SU-DHL-6 (cell line): Measurements from ENCODE around the gene RNU2-1.
"Not testable (repeated sequence)": the region's sequence is repeated elsewhere in the genome, so short reads cannot be mapped to it uniquely, and the experiment has no call there.

Experiments used
- H2AFZ ChIP-seq: fragments of 200-600 bp; sonication (generic); 2 replicates; pipeline ENCODE4 v1.6.1; 2014; ENCODE audit warnings: low read depth, mild to moderate bottlenecking, moderate library complexity, mixed read lengths, antibody characterized with exemption, low read length; ENCODE audit not compliant: severe bottlenecking
- H3F3A ChIP-seq: fragments of 200-600 bp; shearing (Covaris generic); 2 replicates; pipeline ENCODE4 v1.6.0; 2016; ENCODE audit warnings: antibody characterized with exemption, mild to moderate bottlenecking; ENCODE audit not compliant: insufficient read depth
- H3K27ac ChIP-seq: fragments of 200-600 bp; sonication (generic); 2 replicates; pipeline ENCODE4 v1.5.1; 2016; ENCODE audit warnings: low read depth, mild to moderate bottlenecking, low read length, moderate library complexity, mixed read lengths
- H3K27me3 ChIP-seq: fragments of 200-600 bp; sonication (generic), shearing (Covaris generic); 2 replicates; pipeline ENCODE4 v1.6.0; 2014; ENCODE audit warnings: mild to moderate bottlenecking, low read length
- H3K36me3 ChIP-seq: fragments of 200-600 bp; sonication (generic); 2 replicates; pipeline ENCODE4 v1.6.1; 2014; ENCODE audit warnings: mild to moderate bottlenecking, low read length, mixed read lengths
- H3K4me2 ChIP-seq: fragments of 300-600, 200-600 bp; shearing (Covaris generic), sonication (generic); 2 replicates; pipeline ENCODE4 v1.6.0; 2014; ENCODE audit warnings: low read length, low read depth, mild to moderate bottlenecking; ENCODE audit not compliant: poor library complexity, severe bottlenecking
- H3K4me3 ChIP-seq: fragments of 200-600 bp; sonication (generic); 2 replicates; pipeline ENCODE4 v1.5.1; 2014; ENCODE audit warnings: antibody characterized with exemption, low read length, mild to moderate bottlenecking, mixed read lengths; ENCODE audit not compliant: insufficient read depth, poor library complexity, severe bottlenecking
- H3K79me2 ChIP-seq: fragments of 200-600 bp; sonication (generic); 2 replicates; pipeline ENCODE4 v1.6.1; 2014; ENCODE audit warnings: mild to moderate bottlenecking, low read length, moderate library complexity; ENCODE audit not compliant: insufficient read depth
- H3K9ac ChIP-seq: fragments of 200-600 bp; sonication (generic); 2 replicates; pipeline ENCODE4 v1.7.0; 2014; ENCODE audit warnings: mild to moderate bottlenecking, low read length
- H3K9me2 ChIP-seq: fragments of 200-600 bp; sonication (generic); replicated peaks from 2 replicates; pipeline ENCODE4 v1.6.1; 2014; ENCODE audit warnings: low read length; ENCODE audit not compliant: insufficient read depth
- H3K9me3 ChIP-seq: fragments of 200-600 bp; sonication (generic); 2 replicates; pipeline ENCODE4 v1.6.1; 2014; ENCODE audit warnings: low read length, mixed read lengths; ENCODE audit not compliant: insufficient read depth
- H4K20me1 ChIP-seq: fragments of 200-600 bp; sonication (generic); 2 replicates; pipeline ENCODE4 v1.6.1; 2014; ENCODE audit warnings: low read depth, mild to moderate bottlenecking, antibody characterized with exemption, low read length, moderate library complexity, mixed read lengths
- EZH2phosphoT487 ChIP-seq: fragments of 200-600 bp; sonication (generic), shearing (Covaris generic); conservative IDR thresholded peaks from 2 replicates; pipeline ENCODE4 v1.6.1; 2018; ENCODE audit warnings: mild to moderate bottlenecking, antibody characterized with exemption, low read length, moderate library complexity, mixed read lengths
- TF ChIP-seq, protein P1 (sequence below): fragments of 200-600 bp; sonication (generic); IDR thresholded peaks from one replicate; pipeline ENCODE4 v1.5.1; 2017; ENCODE audit warnings: antibody characterized with exemption, mild to moderate bottlenecking, low read length, moderate library complexity; ENCODE audit not compliant: insufficient read depth, poor library complexity, severe bottlenecking

The RNU2-1 gene

DNA sequence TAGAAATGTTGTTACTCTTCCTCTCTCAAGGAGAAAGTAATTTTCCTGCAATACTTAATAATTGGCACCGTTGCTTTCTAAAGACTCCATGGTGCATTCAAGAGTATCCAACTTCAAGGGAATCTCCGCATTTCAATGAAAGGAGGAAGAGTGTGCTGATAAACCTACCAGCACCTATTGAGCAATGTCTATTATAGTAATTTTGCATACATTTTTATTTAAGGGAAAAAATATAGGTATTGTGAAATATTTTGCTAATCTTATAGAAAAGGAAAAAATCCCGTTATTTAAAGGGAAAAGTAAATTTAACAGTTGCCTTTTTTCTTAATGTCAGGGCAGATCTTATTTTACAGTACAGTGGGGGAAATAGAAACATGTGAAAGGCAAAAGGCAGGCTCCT lies 23.2 kb downstream of the RNU2-1 start:
- H3K27ac ChIP-seq = peak overlapping the region; percentile 65
- H3K4me2 ChIP-seq = peak overlapping the region; percentile 91
- peak overlapping the region; percentile 71 for H3K9ac ChIP-seq
- peak overlapping the region; percentile 86 for H2AFZ ChIP-seq
- peaks cover 12% of the 10 kb centered on the region for H3F3A ChIP-seq
- H3K9me3 ChIP-seq = no peaks in the 10 kb centered on the region
- H3K27me3 ChIP-seq = no peaks in the 10 kb centered on the region
- H4K20me1 ChIP-seq = no peaks in the 10 kb centered on the region
- TF ChIP-seq EZH2phosphoT487 = no peak
- TF ChIP-seq, protein P1, sequence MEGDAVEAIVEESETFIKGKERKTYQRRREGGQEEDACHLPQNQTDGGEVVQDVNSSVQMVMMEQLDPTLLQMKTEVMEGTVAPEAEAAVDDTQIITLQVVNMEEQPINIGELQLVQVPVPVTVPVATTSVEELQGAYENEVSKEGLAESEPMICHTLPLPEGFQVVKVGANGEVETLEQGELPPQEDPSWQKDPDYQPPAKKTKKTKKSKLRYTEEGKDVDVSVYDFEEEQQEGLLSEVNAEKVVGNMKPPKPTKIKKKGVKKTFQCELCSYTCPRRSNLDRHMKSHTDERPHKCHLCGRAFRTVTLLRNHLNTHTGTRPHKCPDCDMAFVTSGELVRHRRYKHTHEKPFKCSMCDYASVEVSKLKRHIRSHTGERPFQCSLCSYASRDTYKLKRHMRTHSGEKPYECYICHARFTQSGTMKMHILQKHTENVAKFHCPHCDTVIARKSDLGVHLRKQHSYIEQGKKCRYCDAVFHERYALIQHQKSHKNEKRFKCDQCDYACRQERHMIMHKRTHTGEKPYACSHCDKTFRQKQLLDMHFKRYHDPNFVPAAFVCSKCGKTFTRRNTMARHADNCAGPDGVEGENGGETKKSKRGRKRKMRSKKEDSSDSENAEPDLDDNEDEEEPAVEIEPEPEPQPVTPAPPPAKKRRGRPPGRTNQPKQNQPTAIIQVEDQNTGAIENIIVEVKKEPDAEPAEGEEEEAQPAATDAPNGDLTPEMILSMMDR = no peak
- H3K4me3 ChIP-seq = peak overlapping the region; percentile 87
- H3K36me3 ChIP-seq = no peaks in the 10 kb centered on the region
- no peaks in the 10 kb centered on the region for H3K79me2 ChIP-seq
- H3K9me2 ChIP-seq = no peaks in the 10 kb centered on the region

GRCh38 chr17:43203013-43203412 lies 30.8 kb downstream of the RNU2-1 start:
- not testable (repeated sequence) for H2AFZ ChIP-seq, H3K9me3 ChIP-seq, H4K20me1 ChIP-seq, H3K27me3 ChIP-seq, H3K4me3 ChIP-seq, H3K27ac ChIP-seq, H3K79me2 ChIP-seq, H3K4me2 ChIP-seq, H3K9me2 ChIP-seq, H3K9ac ChIP-seq, H3K36me3 ChIP-seq, H3F3A ChIP-seq

DNA sequence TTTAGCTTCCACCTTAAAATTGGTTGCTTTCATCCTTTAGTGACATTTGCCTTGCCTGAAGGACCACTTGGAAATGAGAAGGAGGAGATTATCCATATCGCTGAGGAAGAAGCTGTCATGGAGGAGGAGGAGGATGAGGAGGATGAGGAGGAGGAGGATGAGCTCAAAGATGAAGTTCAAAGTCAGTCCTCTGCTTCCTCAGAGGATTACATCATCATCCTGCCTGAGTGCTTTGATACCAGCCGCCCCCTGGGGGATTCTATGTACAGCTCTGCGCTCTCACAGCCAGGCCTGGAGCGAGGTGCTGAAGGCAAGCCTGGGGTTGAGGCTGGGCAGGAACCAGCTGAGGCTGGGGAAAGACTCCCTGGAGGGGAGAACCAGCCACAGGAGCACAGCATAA lies 33.6 kb downstream of the RNU2-1 start:
- Histone ChIP-seq H3K9me2 (no peaks in the 10 kb centered on the region), H3K9me3 (no peaks in the 10 kb centered on the region), H3K79me2 (no peaks in the 10 kb centered on the region), H4K20me1 (no peaks in the 10 kb centered on the region), H3K27me3 (no peaks in the 10 kb centered on the region), H3K27ac (no peak overlapping the region), H2AFZ (no peak overlapping the region), H3K9ac (no peak overlapping the region), H3F3A (no peaks in the 10 kb centered on the region; the same call in 1 of the 2 replicates), H3K4me3 (no peak overlapping the region), H3K36me3 (peaks cover 4% of the 10 kb centered on the region; the same call in 1 of the 2 replicates), H3K4me2 (no peak overlapping the region)
- TF ChIP-seq EZH2phosphoT487 = no peak
- TF ChIP-seq, protein P1 = no peak

DNA sequence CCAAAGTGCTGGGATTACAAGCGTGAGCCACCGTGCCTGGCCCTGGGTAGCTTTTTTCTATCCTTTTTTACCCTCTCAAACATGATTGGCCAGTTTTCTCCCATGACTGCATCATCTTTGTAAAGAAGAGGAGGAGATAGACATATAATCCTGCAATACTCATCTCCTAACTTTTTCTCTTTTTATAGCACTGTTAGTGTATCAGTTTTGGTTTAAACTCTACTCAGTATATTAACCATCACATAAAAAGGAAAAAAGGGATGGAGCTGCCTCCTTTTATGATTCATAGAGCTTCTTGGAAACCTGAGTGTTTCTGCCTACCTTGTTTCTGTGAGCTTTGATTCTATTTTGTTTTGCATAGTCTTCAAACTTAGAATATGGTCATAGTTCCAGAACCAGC lies 34.1 kb downstream of the RNU2-1 start:
- Histone ChIP-seq H3F3A (no peaks in the 10 kb centered on the region; the same call in 1 of the 2 replicates), H3K9ac (no peak overlapping the region), H3K9me2 (no peaks in the 10 kb centered on the region), H3K79me2 (no peaks in the 10 kb centered on the region), H3K27ac (no peak overlapping the region), H3K27me3 (no peaks in the 10 kb centered on the region), H3K9me3 (no peaks in the 10 kb centered on the region), H3K36me3 (peaks cover 4% of the 10 kb centered on the region), H3K4me2 (no peak overlapping the region), H4K20me1 (no peaks in the 10 kb centered on the region), H2AFZ (no peak overlapping the region), H3K4me3 (no peak overlapping the region)
- TF ChIP-seq, protein P1 = no peak
- TF ChIP-seq EZH2phosphoT487 = no peak
